Keratinocyte (primary cell): ENCODE measurements around the gene PTPRT.

Experiments
- EZH2 ChIP-seq: IDR thresholded peaks from one replicate; pipeline ENCODE4 v1.6.1; 2012; ENCODE audit warnings: inconsistent platforms, mild to moderate bottlenecking, low read length, moderate library complexity
- TF ChIP-seq, protein P1 (sequence below), 3 experiments: IDR thresholded peaks in 1 of 3; conservative IDR thresholded peaks in 1 of 3; optimal IDR thresholded peaks in 1 of 3; 2 replicates in 2 of 3; 3 replicates in 1 of 3; pipeline versions ENCODE3 to v1.5.1; 2011; ENCODE audit warnings: low read length in 3 of 3, mild to moderate bottlenecking in 3 of 3, moderate library complexity in 2 of 3, control low read depth in 1 of 3, inconsistent platforms in 1 of 3; ENCODE audit not compliant: insufficient read depth in 2 of 3; ENCODE audit errors: extremely low read depth in 1 of 3

DNA sequence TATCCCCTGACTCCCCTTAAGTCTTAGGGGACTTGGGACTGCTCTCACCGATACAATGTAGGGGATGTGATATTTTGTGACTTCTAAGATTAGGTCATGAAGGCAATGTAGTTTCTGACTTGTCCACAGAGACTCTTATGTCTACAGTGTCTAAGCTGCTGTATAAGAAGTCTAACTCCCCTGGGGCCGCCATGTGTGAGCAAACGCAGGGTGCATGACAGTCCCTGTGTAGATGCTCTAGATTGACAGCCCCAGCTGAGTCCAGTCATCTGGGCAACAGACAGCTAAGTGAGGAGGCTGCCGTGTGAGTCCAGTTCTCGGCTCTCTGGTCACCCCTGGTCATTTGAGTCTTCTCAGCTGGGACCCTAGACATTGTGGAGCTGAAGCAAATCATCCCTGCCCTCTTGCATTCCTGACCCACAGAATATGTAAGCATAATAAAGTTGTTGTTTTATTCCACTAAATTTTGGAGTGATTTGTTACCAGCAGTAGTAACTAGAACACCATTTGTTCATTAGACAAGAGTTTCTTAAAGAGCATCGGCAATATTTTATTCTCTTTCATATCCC is 828.2 kb downstream of the PTPRT start:
- TF ChIP-seq, protein P1, sequence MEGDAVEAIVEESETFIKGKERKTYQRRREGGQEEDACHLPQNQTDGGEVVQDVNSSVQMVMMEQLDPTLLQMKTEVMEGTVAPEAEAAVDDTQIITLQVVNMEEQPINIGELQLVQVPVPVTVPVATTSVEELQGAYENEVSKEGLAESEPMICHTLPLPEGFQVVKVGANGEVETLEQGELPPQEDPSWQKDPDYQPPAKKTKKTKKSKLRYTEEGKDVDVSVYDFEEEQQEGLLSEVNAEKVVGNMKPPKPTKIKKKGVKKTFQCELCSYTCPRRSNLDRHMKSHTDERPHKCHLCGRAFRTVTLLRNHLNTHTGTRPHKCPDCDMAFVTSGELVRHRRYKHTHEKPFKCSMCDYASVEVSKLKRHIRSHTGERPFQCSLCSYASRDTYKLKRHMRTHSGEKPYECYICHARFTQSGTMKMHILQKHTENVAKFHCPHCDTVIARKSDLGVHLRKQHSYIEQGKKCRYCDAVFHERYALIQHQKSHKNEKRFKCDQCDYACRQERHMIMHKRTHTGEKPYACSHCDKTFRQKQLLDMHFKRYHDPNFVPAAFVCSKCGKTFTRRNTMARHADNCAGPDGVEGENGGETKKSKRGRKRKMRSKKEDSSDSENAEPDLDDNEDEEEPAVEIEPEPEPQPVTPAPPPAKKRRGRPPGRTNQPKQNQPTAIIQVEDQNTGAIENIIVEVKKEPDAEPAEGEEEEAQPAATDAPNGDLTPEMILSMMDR (optimal IDR thresholded peaks at IDR 0.05 in 1 of 3, IDR thresholded peaks at IDR 0.05 in 1 of 3, conservative IDR thresholded peaks at IDR 0.05 in 1 of 3; ENCODE audit: extremely low read depth in 1 of 3, insufficient read depth in 2 of 3, low read length in 3 of 3): no peak
- no peak for TF ChIP-seq EZH2
